H9 (cell line): ENCODE measurements around the gene MYH9. TPM values are rescaled to one million over a fixed set of nuclear protein-coding genes. Genes with fewer than 3 reads are reported as not detected.

Experiments used
- DNase-seq: peaks from one replicate; pipeline ENCODE4 v3.0.0-alpha.2; 2017
- H2AFZ ChIP-seq: one replicate; pipeline ENCODE4 v1.6.1; 2013; ENCODE audit warnings: mild to moderate bottlenecking, low read length, control low read depth, moderate library complexity
- H2AK5ac ChIP-seq: 2 replicates; pipeline ENCODE4 v1.6.1; 2013; ENCODE audit warnings: low read length, control low read depth, mixed read lengths; ENCODE audit not compliant: insufficient read length
- H2BK120ac ChIP-seq: one replicate; pipeline ENCODE4 v1.6.1; 2013; ENCODE audit warnings: low read depth, mild to moderate bottlenecking, low read length, control low read depth, inconsistent platforms; ENCODE audit not compliant: poor library complexity, severe bottlenecking
- H2BK12ac ChIP-seq: 2 replicates; pipeline ENCODE4 v1.6.1; 2013; ENCODE audit warnings: low read length, control low read depth, mixed read lengths, low read depth; ENCODE audit not compliant: insufficient read length
- H2BK15ac ChIP-seq: 2 replicates; pipeline ENCODE4 v1.6.1; 2013; ENCODE audit warnings: low read depth, low read length, control low read depth
- H2BK20ac ChIP-seq: one replicate; pipeline ENCODE4 v1.6.1; 2013; ENCODE audit warnings: low read depth, mild to moderate bottlenecking, low read length, control low read depth, inconsistent platforms; ENCODE audit not compliant: poor library complexity, severe bottlenecking
- H2BK5ac ChIP-seq: 2 replicates; pipeline ENCODE4 v1.6.1; 2013; ENCODE audit warnings: low read length, control low read depth, mixed read lengths; ENCODE audit not compliant: insufficient read length
- H3K14ac ChIP-seq: 2 replicates; pipeline ENCODE4 v1.6.1; 2013; ENCODE audit warnings: low read length, control low read depth; ENCODE audit not compliant: insufficient read depth
- H3K18ac ChIP-seq: 2 replicates; pipeline ENCODE4 v1.6.1; 2013; ENCODE audit warnings: low read depth, mild to moderate bottlenecking, mixed read lengths, low read length, control low read depth; ENCODE audit not compliant: insufficient read length
- H3K23ac ChIP-seq: 2 replicates; pipeline ENCODE4 v1.6.1; 2013; ENCODE audit warnings: low read length, control low read depth, mixed read lengths, low read depth; ENCODE audit not compliant: insufficient read length
- H3K23me2 ChIP-seq: 2 replicates; pipeline ENCODE4 v1.6.1; 2013; ENCODE audit warnings: low read depth, mild to moderate bottlenecking, mixed read lengths, low read length, control low read depth; ENCODE audit not compliant: insufficient read length, poor library complexity, severe bottlenecking
- H3K27ac ChIP-seq: 2 replicates; pipeline ENCODE4 v1.5.1; 2013; ENCODE audit warnings: low read length, control low read depth, mixed read lengths, low read depth; ENCODE audit not compliant: insufficient read length
- H3K27me3 ChIP-seq: 2 replicates; pipeline ENCODE4 v1.6.1; 2013; ENCODE audit warnings: low read length, control low read depth, inconsistent platforms; ENCODE audit not compliant: insufficient read depth
- H3K4ac ChIP-seq: 2 replicates; pipeline ENCODE4 v1.6.1; 2013; ENCODE audit warnings: low read depth, mild to moderate bottlenecking, control low read depth, inconsistent platforms, low read length, moderate library complexity
- H3K4me1 ChIP-seq: 2 replicates; pipeline ENCODE4 v1.6.1; 2013; ENCODE audit warnings: low read length, control low read depth, inconsistent platforms; ENCODE audit not compliant: insufficient read depth
- H3K4me2 ChIP-seq: 2 replicates; pipeline ENCODE4 v1.6.1; 2013; ENCODE audit warnings: low read length, control low read depth, mixed read lengths; ENCODE audit not compliant: insufficient read length, insufficient read depth
- H3K56ac ChIP-seq: 2 replicates; pipeline ENCODE4 v1.6.1; 2013; ENCODE audit warnings: low read depth, mild to moderate bottlenecking, mixed read lengths, low read length, control low read depth; ENCODE audit not compliant: insufficient read length
- H3K79me1 ChIP-seq: 2 replicates; pipeline ENCODE4 v1.6.1; 2013; ENCODE audit warnings: low read depth, mild to moderate bottlenecking, moderate library complexity, low read length, control low read depth, inconsistent platforms; ENCODE audit not compliant: insufficient read depth, poor library complexity, severe bottlenecking
- H3K79me2 ChIP-seq: 2 replicates; pipeline ENCODE4 v1.6.1; 2013; ENCODE audit warnings: low read length, control low read depth, inconsistent platforms; ENCODE audit not compliant: insufficient read depth
- H3K9ac ChIP-seq: 2 replicates; pipeline ENCODE4 v1.6.1; 2013; ENCODE audit warnings: low read length, control low read depth, mixed read lengths; ENCODE audit not compliant: insufficient read length; ENCODE audit errors: extremely low read depth
- H3K9me3 ChIP-seq: one replicate; pipeline ENCODE4 v1.6.1; 2013; ENCODE audit warnings: low read depth, low read length, inconsistent platforms; ENCODE audit not compliant: control insufficient read depth
- H3T11ph ChIP-seq: one replicate; pipeline ENCODE4 v1.6.1; 2013; ENCODE audit warnings: mild to moderate bottlenecking, low read length, control low read depth, inconsistent platforms
- H4K20me1 ChIP-seq: one replicate; pipeline ENCODE4 v1.6.1; 2013; ENCODE audit not compliant: control insufficient read depth, insufficient read length, insufficient read depth
- H4K5ac ChIP-seq: 2 replicates; pipeline ENCODE4 v1.6.1; 2013; ENCODE audit warnings: low read depth, mild to moderate bottlenecking, mixed read lengths, low read length, control low read depth; ENCODE audit not compliant: insufficient read length
- H4K8ac ChIP-seq: replicated peaks from 2 replicates; pipeline ENCODE4 v1.6.1; 2013; ENCODE audit warnings: low read length, control low read depth, mixed read lengths, low read depth; ENCODE audit not compliant: insufficient read length
- H4K91ac ChIP-seq: 2 replicates; pipeline ENCODE4 v1.6.1; 2013; ENCODE audit warnings: low read depth, mild to moderate bottlenecking, moderate library complexity, mixed read lengths, low read length, control low read depth; ENCODE audit not compliant: insufficient read length
- H3K27ac Mint-ChIP-seq, 3 experiments: 2 replicates in 2 of 3; 3 replicates in 1 of 3; pipeline ENCODE4 v1.8.0; 2020 to 2021; ENCODE audit warnings: mixed read lengths in 3 of 3, mild to moderate bottlenecking in 1 of 3, moderate library complexity in 1 of 3
- H3K27me3 Mint-ChIP-seq: 2 replicates; pipeline ENCODE4 v1.8.0; 2021; ENCODE audit warnings: low read depth, mild to moderate bottlenecking, moderate library complexity, mixed read lengths
- H3K36me3 Mint-ChIP-seq, 3 experiments: 2 replicates in 2 of 3; 3 replicates in 1 of 3; pipeline ENCODE4 v1.8.0; 2020 to 2021; ENCODE audit warnings: low read depth in 3 of 3, mixed read lengths in 3 of 3; ENCODE audit not compliant: insufficient read depth in 1 of 3
- H3K4me1 Mint-ChIP-seq, 2 experiments: 2 replicates each; pipeline ENCODE4 v1.8.0; 2020; ENCODE audit warnings: mixed read lengths in 2 of 2
- H3K4me3 Mint-ChIP-seq, 2 experiments: 2 replicates in 1 of 2; 3 replicates in 1 of 2; pipeline ENCODE4 v1.8.0; 2020 to 2021; ENCODE audit warnings: mild to moderate bottlenecking in 2 of 2, mixed read lengths in 2 of 2, moderate library complexity in 1 of 2
- H3K9me3 Mint-ChIP-seq, 2 experiments: 2 replicates in 1 of 2; 3 replicates in 1 of 2; pipeline ENCODE4 v1.8.0; 2020; ENCODE audit warnings: mild to moderate bottlenecking in 2 of 2, mixed read lengths in 2 of 2, moderate library complexity in 1 of 2
- WGBS: extraction: QIAGEN DNeasy Blood & Tissue Kit; methylation state at CpG from one replicate; pipeline ENCODE4 v1.1.7; 2013; ENCODE audit warnings: missing lambda C conversion rate, low lambda C conversion rate, mixed read lengths; ENCODE audit not compliant: insufficient read length; ENCODE audit errors: extremely low coverage; 5-methylcytosine and 5-hydroxymethylcytosine counted together
- total RNA-seq: library from RNA; stranded (reverse); gene quantifications from 2 replicates; pipeline ENCODE4 v1.2.1, GENCODE V29; 2021
- TF ChIP-seq, protein P1 (sequence below): fragments of 200-600 bp; sonication (generic); conservative IDR thresholded peaks from 3 replicates; pipeline ENCODE4 v1.8.0; 2021; ENCODE audit warnings: antibody characterized with exemption, mild to moderate bottlenecking

Gene MYH9
- total RNA-seq, 1 experiment from 2014 or later: 266 TPM

DNA sequence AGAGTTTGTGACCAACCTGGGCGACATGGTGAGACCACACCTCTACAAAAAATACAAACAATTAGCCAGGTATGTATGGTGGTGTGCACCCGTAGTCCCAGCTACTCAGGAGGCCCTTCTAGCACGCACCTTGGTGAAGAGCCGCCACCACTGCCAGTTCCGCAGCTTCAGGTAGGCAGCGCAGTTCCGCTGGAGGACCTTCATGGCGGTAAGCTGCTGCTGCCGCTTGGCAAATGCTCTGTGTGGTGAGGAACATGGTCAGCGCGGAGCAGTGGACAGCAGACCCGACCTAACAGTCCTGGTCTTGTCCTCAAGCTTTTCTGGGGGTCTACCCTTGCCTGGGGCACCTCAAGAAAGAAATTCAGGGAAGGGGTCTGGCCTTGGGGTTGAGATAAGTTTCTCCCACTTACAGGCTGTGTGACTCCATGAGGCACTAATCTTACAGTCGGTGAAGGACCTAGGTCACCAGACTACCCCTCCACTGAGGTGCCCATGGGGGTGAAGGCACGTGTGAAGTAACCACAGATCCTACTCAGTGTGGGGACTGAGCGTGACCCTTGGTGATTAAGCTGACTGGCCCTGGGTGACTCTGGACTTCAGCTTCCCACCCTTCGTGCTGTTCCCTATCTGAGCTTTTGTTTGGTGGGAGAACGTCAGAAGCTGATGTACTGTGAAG lies 85.2 kb downstream of the MYH9 start:
- no peak overlapping the region for H3K9ac ChIP-seq

More for the DNA sequence above, 85.2 kb downstream of the MYH9 start:
- Histone ChIP-seq H2BK20ac (no peak overlapping the region), H3K79me2 (no peaks in the 10 kb centered on the region), H3K4me2 (no peak overlapping the region), H2BK12ac (no peak overlapping the region), H4K91ac (no peak overlapping the region), H2AFZ (no peak overlapping the region), H4K5ac (no peak overlapping the region), H2AK5ac (no peak overlapping the region), H2BK15ac (no peak overlapping the region), H3K4me1 (no peaks in the 10 kb centered on the region), H2BK120ac (no peak overlapping the region), H4K20me1 (no peaks in the 10 kb centered on the region), H3K14ac (no peak overlapping the region), H3K9me3 (no peaks in the 10 kb centered on the region), H3K23me2 (no peaks in the 10 kb centered on the region), H3K27me3 (no peaks in the 10 kb centered on the region), H3T11ph (no peak overlapping the region), H3K4ac (no peak overlapping the region), H3K56ac (no peak overlapping the region), H4K8ac (no peak overlapping the region), H3K23ac (no peak overlapping the region), H2BK5ac (no peak overlapping the region), H3K18ac (no peak overlapping the region), H3K27ac (no peak overlapping the region), H3K79me1 (no peaks in the 10 kb centered on the region)
- no peak for DNase-seq
- H3K27ac Mint-ChIP-seq: no peak overlapping the region
- H3K27me3 Mint-ChIP-seq: no peaks in the 10 kb centered on the region; the same call in 1 of the 2 replicates
- H3K4me3 Mint-ChIP-seq: no peak overlapping the region
- H3K4me1 Mint-ChIP-seq: 0 out of 4 replicates have a peak, but pooled peaks cover 0 to 3% of the 10 kb centered on the region in 2 experiments
- WGBS: no CpG with 5 or more reads among the region's 17 CpGs
- no peaks in the 10 kb centered on the region for H3K9me3 Mint-ChIP-seq
- TF ChIP-seq, protein P1, sequence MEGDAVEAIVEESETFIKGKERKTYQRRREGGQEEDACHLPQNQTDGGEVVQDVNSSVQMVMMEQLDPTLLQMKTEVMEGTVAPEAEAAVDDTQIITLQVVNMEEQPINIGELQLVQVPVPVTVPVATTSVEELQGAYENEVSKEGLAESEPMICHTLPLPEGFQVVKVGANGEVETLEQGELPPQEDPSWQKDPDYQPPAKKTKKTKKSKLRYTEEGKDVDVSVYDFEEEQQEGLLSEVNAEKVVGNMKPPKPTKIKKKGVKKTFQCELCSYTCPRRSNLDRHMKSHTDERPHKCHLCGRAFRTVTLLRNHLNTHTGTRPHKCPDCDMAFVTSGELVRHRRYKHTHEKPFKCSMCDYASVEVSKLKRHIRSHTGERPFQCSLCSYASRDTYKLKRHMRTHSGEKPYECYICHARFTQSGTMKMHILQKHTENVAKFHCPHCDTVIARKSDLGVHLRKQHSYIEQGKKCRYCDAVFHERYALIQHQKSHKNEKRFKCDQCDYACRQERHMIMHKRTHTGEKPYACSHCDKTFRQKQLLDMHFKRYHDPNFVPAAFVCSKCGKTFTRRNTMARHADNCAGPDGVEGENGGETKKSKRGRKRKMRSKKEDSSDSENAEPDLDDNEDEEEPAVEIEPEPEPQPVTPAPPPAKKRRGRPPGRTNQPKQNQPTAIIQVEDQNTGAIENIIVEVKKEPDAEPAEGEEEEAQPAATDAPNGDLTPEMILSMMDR: no peak
- H3K36me3 Mint-ChIP-seq: peaks cover 61 to 96% (median 90%) of the 10 kb centered on the region in 3 experiments
